Epithelial cell of esophagus (primary cell): ENCODE measurements around the gene COQ9.

ENCODE experiments used
- DNase-seq: peaks from one replicate; pipeline ENCODE4 v3.0.0; 2010; ENCODE audit warnings: low read depth
- H3K4me3 ChIP-seq: 2 replicates; pipeline ENCODE4 v1.5.1; 2011; ENCODE audit warnings: mild to moderate bottlenecking, low read length, control low read depth
- TF ChIP-seq, protein P1 (sequence below): IDR thresholded peaks from 2 replicates; pipeline ENCODE4 v1.5.1; 2011; ENCODE audit warnings: low read depth, mild to moderate bottlenecking, low read length, control low read depth, inconsistent platforms; ENCODE audit not compliant: insufficient read depth; ENCODE audit errors: missing control alignments

Gene COQ9

DNA sequence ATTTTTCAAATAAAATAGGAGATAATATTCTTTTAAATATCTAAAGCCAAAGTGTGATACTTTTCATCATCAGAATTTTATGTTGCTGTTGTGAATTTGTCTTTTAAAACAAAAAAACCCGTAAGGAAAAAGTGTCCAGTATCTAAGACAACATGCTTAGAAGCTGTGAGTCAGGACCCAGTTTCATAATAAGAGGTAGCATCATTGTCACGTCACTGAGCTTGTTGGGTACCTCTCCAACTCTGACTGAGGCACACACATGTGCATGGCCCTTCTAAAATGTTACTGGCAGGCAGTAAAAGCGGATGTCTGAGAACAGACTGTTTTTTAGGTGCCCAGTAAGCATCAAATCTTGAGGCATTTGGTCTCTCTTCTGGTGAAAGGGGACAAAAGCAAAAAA is 2.6 kb upstream of the COQ9 start:
- peak; percentile 58 for DNase-seq

DNA sequence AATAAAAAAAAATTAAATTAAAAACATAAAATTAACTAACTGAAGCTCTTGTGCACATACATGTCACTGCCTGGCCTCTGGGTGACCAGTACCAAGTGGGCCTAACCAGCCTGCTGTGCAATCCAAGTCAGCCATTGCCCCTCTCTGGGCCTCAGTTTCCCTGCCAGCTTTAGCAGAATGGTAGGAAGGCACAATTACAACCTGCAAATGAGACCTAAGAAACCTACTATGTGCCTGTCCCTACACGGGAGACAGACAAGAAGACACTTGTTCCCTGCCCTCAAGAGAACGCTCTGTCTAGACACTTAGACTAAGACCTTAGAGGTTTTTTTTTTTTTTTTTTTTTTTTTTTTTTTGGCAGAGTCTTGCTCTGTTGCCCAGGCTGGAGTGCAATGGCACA is 1.8 kb upstream of the COQ9 start:
- DNase-seq = no peak
- TF ChIP-seq, protein P1, sequence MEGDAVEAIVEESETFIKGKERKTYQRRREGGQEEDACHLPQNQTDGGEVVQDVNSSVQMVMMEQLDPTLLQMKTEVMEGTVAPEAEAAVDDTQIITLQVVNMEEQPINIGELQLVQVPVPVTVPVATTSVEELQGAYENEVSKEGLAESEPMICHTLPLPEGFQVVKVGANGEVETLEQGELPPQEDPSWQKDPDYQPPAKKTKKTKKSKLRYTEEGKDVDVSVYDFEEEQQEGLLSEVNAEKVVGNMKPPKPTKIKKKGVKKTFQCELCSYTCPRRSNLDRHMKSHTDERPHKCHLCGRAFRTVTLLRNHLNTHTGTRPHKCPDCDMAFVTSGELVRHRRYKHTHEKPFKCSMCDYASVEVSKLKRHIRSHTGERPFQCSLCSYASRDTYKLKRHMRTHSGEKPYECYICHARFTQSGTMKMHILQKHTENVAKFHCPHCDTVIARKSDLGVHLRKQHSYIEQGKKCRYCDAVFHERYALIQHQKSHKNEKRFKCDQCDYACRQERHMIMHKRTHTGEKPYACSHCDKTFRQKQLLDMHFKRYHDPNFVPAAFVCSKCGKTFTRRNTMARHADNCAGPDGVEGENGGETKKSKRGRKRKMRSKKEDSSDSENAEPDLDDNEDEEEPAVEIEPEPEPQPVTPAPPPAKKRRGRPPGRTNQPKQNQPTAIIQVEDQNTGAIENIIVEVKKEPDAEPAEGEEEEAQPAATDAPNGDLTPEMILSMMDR = no peak
- no peak overlapping the region for H3K4me3 ChIP-seq

More for the DNA sequence above, 2.6 kb upstream of the COQ9 start:
- TF ChIP-seq, protein P1 = no peak
- H3K4me3 ChIP-seq = no peak overlapping the region

DNA sequence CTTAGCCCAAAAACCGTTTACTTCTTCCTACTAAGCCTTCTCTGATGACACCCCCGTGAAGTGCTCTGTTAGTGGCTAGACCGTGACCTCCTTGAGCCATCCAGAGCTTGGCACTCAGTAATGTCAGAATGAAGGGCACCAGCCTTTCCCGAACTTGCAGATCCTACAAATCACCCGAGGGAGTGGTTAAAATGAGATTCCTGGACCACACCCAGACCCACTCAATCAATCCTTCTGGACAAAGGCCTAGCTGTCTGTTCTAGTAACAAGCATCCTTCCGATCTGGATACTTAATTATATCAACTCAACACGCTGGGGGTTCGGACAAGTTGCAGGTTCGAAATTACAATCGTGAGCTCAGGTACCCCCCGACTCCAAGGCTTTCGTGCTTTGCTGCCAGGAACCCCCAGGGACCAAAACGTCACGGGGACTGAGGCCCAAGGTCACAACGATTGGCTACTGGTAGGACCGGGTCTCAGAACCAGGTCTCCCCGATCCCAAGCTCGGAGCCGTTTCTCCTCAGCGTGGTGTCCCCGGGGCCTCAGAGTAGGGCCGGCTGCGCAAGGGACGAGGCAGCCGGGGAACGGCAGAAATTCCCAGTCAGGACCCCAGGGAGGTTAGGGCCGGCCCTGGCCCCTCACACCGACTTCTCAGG is 621 bp upstream of the COQ9 start:
- TF ChIP-seq, protein P1 = no peak
- DNase-seq = peak; percentile 37
- peak overlapping the region; percentile 97 for H3K4me3 ChIP-seq

DNA sequence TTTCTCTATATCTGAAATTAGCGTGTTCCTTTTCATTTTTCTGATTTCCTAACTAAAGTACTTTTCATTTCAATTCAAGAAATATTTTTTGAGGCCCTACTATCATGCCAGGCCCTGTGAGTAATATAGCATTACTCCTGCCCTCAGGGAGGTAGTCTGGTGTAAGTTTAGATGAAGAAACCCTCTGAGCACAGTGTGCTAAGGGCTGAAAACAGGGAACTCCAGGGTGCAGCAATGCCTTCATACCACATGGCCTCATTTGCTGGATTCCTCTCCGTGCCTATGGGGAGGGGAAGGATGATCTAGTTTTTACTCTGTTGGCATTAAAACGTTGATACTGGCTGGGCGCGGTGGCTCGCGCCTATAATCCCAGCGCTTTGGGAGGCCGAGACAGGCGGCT is 4.7 kb downstream of the COQ9 start:
- no peak overlapping the region for H3K4me3 ChIP-seq
- TF ChIP-seq, protein P1 = no peak
- no peak for DNase-seq

- TF ChIP-seq, protein P1 = peak; percentile 88
- DNase-seq = peak; percentile 87
- H3K4me3 ChIP-seq = peak within 1 kb of the TSS; percentile 81
Measured at GRCh38 chr16:57462209-57462977, 15.1 kb downstream of the COQ9 start, which contains the start of gene POLR2C. TSS of gene POLR2C (plus strand) at chr16:57462679. CDS start at chr16:57462725, 46 bp downstream.

DNA sequence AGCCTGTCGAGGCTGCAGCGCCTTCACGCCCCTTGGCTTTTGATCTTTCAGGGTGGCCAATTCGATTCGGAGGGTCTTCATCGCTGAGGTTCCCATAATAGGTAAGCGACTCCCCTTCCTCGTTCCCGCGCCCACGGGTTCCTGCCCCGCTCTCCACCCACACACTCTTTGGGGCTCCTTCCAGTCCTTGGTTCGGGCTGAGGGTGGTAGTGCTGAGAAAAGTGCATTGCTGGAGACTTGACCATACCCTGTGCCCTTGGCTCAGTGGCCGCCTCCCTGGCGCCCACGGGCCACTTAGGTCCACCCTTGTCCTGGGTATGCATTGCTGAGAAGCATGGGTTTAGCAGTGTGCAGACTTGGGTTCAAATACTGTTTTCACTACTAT is 15.7 kb downstream of the COQ9 start:
- no peak for DNase-seq
- TF ChIP-seq, protein P1 = no peak
- H3K4me3 ChIP-seq = peak overlapping the region; percentile 81
